Activated CD4-positive, alpha-beta T cell treated with anti-CD3 and anti-CD28 coated beads, Interleukin-2, amount 50 U/mL, for 48 hours (primary cell): Measurements from ENCODE around the gene KHDC1L.
"Not testable (repeated sequence)": the region's sequence is repeated elsewhere in the genome, so short reads cannot be mapped to it uniquely, and the experiment has no call there.

Source experiments
- DNase-seq, 2 experiments: peaks; one replicate each; pipeline ENCODE4 v3.0.0-alpha.2; 2020

KHDC1L gene

DNA sequence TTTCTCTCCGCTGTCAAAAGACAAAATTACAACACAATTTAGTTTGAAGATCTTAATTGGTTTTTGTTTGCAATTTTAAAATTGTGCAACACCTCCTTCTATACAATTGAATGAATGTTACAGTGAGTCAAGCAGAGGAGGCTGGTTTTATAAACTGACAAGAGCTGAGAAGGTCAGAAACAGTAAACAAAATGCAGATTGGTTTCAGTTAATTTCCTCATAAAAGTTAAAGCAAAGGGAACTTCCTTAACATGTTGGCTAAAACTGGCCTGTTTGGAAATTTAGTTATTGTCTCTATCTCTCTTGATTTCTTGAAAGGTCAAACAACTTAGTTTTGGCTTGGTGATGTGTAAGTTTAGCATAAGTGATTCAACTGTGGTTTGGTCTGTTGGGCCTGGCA is 22.2 kb downstream of the KHDC1L start:
- no peak for DNase-seq

DNA sequence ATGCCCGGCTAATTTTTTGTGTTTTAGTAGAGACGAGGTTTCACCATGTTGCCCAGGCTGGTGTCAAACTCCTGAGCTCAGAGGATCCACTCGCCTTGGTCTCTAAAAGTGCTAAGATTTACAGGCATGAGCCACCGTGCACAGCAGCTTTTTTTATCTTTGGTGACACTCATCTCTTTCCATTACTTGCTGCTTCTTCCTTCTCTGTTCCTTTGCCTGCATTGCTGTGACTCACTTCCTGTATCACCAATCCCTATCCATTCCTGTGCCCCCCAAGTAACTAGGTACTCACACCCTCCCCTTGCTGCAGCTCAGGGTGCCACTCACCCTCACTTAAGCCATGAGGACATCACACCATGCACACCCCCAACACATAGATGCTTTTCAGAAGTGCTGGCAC is 24.6 kb downstream of the KHDC1L start:
- no peak for DNase-seq

DNA sequence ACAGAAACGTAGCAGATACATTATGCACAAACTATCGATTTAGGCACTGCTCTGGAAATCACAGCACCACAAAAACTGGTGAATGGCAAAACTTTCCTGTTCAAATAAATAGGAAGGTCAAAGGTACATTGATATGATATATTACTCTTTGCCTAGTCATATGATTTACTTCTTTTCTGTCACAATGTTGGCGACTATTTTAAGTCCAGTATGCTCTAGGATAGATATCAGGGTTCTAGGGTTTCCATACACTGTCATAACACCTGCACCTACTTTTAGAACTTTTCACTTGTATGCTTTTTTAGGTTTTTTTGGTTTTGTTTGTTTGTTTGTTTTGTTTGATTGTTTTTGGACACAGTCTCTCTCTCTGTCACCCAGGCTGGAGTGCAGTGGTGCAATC is 25.0 kb downstream of the KHDC1L start:
- DNase-seq, result no peak

DNA sequence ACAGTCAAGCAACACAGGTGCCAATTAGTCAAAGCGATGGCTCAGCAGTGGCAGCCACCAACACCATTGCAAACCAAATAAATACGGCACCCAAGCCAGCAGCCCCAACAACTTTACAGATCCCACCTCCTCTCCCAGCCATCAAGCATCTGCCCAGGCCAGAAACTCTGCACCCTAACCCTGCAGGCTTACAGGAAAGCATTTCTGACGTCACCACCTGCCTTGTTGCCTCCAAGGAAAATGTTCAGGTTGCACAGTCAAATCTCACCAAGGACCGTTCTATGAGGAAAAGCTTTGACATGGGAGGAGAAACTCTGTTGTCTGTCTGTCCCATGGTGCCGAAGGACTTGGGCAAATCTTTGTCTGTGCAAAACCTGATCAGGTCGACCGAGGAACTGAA is 30.6 kb downstream of the KHDC1L start:
- DNase-seq, result no peak

DNA sequence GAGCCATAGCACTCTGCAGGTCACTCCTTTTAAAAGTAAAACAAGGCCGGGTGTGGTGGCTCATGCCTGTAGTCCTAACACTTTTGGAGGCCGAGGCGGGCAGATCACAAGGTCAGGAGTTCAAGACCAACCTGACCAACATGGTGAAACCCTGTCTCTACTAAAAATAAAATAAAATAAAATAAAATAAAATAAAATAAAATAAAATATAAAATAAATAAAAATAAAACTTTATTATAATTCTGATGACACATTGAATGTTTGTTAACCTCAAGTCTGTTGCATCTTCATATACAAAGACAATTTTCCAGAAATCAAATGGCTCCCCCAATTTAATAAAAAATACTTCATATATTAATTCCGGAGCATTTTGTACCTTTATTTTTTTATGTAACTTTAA is 32.0 kb downstream of the KHDC1L start:
- DNase-seq, result not testable (repeated sequence)

DNA sequence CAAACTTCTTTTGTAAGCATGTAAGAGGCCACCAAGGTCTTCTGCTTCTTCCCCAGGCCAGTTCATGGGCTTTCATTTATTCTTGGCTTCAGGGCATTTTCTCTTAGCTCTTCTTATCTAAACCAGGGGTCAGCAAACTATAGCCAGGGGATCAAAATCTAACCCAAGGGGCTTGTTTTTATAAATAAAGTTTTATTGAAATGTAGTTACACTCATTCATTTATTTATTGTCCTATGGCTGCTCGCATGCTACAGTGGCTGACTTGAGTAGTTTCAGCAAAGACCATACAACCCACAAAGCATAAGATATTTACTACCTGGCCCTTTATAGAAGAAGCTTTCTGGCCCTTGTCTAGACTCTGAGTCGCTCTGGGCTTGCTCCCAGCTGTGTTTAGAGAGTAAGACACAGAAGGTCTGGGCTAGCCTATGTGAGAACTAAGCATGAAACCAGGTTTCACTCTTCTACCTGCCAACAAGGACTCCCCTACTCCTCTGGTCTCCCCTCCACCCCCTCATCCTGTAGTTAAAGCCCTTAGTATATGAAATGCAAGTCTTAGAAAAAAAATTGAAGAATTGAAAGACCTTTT is 43.2 kb downstream of the KHDC1L start:
- no peak for DNase-seq

DNA sequence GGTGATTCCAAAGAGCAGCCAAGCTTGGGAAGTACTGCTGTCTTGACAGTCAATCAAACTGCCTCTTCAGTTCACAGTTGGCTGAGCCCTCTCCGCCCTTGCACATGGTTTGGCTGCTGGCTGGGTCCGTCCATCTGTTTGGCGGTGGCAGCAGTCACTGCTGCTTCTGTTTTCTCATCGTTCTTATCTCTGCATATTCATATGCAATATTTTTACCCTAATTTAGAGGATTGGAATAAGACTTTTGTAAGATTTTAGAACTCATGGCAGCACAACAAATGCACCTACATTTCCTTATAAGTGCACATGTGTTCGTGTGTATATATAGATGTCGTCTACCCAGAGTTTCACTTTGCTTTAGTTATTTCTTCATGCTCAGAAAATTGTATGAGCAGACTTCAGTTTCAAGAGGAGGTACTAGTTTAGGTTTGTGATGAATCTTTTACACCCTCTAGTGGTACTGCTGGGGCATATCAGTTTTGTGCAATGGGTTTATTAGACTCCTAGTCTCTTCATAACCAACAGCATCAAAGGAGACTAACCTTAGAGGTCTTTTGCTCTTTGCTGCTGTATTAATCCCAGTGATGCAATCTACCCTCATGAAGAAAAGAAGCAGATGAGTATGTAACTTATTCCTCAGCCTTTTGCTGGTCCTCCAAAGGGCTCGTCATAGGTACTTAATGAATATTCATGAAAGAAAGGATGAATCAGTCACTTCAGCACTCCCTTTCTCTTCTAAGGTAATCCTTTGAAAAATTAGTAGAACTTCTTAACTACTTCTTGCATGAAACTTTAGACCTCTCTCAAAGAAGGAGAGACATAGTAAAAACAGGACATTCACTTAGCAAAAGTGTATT is 44.3 kb downstream of the KHDC1L start:
- DNase-seq, result no peak

DNA sequence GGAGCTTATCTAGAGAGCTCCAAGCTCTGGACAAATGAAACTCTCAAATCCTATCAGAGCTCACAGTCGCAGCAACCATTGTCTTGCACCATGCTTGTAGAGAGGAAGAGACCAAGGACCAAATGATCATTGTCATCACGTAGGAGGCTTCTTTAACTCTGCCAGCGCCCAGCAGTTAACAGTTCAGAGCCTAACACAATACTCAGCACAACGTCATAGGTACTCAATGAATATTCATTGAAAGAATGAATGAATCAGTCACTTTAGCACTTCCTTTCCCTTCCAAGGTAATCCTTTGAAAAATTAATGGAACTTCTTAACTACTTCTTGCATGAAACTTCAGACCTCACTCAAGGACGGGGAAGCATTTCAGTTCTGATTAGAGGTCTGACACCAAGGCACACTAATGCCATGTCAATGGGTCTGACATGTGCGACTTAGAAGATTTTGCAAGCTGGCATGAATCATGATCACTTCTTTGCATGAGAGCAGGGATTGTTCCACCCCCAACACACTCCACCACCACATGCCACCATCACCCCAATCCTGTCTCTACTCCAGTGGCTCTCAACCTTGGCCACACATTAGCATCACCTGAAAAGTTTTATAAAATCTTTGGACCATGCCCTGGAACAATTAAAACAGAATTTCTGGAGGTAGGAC is 45.1 kb downstream of the KHDC1L start:
- no peak for DNase-seq

DNA sequence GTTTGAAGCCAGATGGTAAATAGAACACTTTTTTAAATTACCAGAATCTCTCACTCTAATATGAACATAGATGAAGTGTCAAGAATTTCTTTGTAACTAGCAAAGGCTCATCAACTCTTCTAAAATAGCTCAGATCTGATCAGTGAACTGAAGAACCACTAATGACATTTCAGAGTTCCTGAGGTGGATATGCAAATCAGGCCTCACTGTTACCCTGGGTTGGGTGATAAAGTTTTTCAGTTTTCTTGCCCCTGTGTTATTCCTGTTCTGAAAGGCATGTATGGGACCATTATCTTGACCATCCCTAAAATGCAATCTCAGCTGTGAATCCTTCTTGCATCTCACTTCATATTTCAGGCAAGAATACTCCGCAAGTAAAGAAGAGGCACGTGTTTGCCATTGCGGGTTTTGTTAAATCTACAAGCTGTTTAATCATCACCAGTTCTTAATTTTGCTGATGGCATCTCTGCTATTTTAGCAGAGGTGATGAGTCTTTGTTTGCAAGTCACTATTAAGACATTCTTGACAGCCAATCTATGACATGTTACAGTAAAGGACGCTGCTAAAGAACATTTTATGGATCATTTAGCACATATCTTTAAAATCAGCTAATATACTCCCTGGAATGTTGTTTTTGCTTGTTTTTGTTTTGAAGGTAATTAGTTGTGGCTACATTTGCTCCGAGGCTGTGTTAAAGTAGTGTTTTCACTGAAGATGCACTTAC is 47.9 kb downstream of the KHDC1L start:
- no peak for DNase-seq

DNA sequence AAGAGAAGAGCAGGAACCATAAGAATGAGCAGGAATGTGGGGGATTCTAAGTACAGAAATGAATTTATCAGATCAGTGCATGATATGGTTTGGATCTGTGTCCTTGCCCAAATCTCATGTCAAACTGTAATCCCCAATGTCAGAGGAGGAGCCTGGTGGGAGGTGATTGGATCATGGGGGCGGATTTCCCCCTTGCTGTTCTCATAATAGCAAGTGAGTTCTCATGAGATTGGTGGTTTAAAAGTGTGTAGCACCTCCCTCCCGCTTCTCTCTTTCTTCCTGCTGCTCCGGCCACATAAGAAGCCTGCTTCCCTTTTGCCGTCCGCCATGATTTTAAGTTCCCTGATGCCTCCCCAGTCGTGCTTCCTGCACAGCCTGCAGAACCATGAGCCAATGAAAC is 49.2 kb downstream of the KHDC1L start:
- no peak for DNase-seq

DNA sequence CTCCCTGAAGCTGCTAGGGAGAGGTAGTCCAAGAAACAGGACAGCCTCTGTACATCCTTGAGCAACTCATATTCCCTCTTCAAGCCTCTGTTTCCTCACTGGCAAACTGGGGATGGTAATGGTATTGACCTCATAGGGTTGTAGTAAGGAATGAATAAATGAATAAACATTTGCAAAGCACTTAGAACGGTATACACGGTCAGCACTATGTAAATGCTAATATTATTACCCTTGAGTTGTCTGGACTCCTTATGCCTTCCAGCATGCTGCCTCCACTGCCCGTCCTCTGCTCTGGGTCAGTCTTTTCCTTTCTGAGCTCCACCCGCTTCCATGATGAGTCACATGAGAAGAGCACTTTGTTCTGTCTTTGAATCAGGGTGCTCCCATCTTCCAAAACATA is 50.6 kb downstream of the KHDC1L start:
- DNase-seq, result no peak
